ENCODE measurements around the gene CLCNKB.

The CLCNKB gene

DNA sequence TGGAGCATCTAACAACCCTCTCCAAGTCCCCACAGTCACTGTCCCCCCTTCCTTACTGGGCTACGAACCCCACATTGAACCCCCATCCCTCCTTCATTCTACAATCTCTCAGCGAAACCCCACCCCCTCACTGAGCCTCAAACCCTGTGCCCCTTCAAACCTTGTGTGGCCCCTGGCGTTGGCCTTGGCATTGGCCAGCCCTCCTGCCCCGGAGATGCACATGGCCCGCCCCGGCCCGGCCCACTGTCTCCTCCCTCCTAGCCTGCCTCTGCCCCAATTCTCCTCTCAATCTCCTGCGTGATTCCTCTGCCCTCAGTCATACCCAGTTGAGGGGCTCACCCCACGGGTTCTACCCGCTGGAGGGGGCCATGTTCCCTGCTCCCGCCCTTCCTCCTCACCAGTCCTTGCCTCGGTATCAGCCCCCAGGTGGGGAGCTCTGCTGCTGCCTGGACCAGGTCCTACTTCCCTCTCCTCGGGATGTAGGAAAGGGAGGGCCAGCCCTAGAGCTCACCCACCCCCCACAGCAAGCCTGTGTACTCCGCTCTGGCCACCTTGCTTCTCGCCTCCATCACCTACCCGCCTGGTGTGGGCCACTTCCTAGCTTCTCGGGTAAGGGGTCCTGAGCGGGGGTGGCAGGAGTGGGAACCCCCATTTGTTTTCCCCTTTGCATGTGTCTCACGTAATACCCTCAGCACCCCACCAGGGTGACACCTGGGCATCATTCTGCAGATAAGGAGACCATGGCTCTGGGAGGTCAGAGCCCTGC is 15.2 kb upstream of the CLCNKB start:
- TF ChIP-seq FOXP2 (optimal IDR thresholded peaks at IDR 0.05; ENCODE audit: borderline replicate concordance, extremely low read depth, extremely low read length, insufficient read depth) (no peak), TAF1 (IDR thresholded peaks at IDR 0.05; ENCODE audit: borderline replicate concordance, insufficient read depth, low read length) (no peak), SIN3A (IDR thresholded peaks at IDR 0.05; ENCODE audit: borderline replicate concordance, insufficient read depth, low read length) (no peak), POLR2AphosphoS5 (IDR thresholded peaks at IDR 0.05; ENCODE audit: low read depth, low read length) (no peak)
- TF ChIP-seq, protein P1, sequence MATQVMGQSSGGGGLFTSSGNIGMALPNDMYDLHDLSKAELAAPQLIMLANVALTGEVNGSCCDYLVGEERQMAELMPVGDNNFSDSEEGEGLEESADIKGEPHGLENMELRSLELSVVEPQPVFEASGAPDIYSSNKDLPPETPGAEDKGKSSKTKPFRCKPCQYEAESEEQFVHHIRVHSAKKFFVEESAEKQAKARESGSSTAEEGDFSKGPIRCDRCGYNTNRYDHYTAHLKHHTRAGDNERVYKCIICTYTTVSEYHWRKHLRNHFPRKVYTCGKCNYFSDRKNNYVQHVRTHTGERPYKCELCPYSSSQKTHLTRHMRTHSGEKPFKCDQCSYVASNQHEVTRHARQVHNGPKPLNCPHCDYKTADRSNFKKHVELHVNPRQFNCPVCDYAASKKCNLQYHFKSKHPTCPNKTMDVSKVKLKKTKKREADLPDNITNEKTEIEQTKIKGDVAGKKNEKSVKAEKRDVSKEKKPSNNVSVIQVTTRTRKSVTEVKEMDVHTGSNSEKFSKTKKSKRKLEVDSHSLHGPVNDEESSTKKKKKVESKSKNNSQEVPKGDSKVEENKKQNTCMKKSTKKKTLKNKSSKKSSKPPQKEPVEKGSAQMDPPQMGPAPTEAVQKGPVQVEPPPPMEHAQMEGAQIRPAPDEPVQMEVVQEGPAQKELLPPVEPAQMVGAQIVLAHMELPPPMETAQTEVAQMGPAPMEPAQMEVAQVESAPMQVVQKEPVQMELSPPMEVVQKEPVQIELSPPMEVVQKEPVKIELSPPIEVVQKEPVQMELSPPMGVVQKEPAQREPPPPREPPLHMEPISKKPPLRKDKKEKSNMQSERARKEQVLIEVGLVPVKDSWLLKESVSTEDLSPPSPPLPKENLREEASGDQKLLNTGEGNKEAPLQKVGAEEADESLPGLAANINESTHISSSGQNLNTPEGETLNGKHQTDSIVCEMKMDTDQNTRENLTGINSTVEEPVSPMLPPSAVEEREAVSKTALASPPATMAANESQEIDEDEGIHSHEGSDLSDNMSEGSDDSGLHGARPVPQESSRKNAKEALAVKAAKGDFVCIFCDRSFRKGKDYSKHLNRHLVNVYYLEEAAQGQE (IDR thresholded peaks at IDR 0.05; ENCODE audit: insufficient read depth in 1 of 2, low read depth in 2 of 2, low read length in 2 of 2), result no peak

DNA sequence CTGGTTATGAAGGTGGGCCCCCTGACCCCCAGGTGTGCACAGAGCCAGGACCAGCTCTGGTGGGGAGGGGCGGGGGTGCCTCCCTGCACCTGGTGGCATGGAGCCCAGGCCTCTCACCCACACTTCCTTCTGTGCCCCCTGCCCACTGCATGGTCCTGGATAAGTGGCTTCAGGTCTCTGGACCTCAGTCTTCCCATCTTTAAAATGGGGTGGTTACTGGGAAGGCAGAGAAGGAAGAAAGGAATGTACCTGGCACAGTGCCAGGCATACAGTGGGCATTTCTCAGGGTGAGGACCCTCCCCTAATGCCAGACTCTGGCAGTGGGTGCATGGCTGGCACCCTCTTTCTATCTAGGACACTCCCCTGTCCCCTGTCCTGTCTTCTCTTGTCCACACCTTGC is 14.3 kb upstream of the CLCNKB start:
- TF ChIP-seq, protein P1 (IDR thresholded peaks at IDR 0.05; ENCODE audit: insufficient read depth in 1 of 2, low read depth in 2 of 2, low read length in 2 of 2), result no peak
- TF ChIP-seq FOXP2 (optimal IDR thresholded peaks at IDR 0.05; ENCODE audit: borderline replicate concordance, extremely low read depth, extremely low read length, insufficient read depth) (no peak), TAF1 (IDR thresholded peaks at IDR 0.05; ENCODE audit: borderline replicate concordance, insufficient read depth, low read length) (no peak)

DNA sequence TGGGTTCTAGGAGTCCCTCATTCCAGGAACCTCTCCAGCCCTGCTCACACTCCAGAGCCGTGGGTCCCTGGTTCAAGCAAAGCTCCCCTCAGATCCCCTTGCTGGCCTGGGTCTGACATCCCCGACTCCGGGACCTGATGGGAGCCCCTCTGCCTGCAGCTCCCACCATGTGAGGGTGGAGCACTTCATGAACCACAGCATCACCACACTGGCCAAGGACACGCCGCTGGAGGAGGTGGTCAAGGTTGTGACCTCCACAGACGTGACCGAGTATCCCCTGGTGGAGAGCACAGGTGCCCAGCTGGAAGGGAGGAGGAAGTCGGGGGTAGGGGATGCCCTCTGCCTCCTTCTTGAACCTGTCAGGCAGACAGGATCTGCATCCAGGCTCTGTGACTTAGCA is 12.0 kb upstream of the CLCNKB start:
- TF ChIP-seq POLR2AphosphoS5 (IDR thresholded peaks at IDR 0.05; ENCODE audit: low read depth, low read length), result no peak
- no peak for TF ChIP-seq SIN3A (IDR thresholded peaks at IDR 0.05; ENCODE audit: borderline replicate concordance, insufficient read depth, low read length)
- TF ChIP-seq, protein P1 (IDR thresholded peaks at IDR 0.05; ENCODE audit: insufficient read depth in 1 of 2, low read depth in 2 of 2, low read length in 2 of 2), result no peak
- no peak for TF ChIP-seq TAF1 (IDR thresholded peaks at IDR 0.05; ENCODE audit: borderline replicate concordance, insufficient read depth, low read length)
- no peak for TF ChIP-seq FOXP2 (optimal IDR thresholded peaks at IDR 0.05; ENCODE audit: borderline replicate concordance, extremely low read depth, extremely low read length, insufficient read depth)

DNA sequence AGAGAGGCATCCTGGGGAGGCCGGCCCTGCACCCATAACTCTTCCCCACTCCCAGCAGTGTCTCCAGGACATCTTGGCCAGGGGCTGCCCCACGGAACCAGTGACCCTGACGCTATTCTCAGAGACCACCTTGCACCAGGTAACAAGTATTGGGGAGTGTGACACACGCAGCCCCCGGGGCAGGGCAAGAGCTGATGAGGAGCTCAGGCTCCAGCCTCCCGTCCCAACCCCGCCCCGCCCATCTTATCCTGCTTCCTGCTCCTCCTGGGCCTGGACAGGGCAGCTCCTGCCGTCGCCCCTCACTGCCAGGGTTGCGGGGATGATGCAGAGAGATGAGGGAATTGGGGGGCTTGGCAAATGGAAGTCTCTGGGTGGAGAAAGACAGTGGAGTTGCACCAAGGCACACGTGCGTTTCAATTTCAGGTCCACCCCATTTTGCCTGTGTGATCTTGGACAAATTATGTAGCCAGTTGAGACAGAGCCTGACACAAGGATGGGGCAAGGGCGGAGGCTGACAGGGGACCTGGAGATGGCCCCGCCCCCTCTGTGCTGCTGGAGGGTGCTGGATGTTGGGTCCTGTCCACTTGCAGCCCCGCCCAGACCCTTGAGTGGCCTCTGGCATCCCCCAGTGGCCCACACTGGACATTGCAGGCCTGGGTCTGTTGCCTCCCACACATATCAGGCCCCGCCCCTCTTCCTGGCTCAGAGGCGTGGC is 11.0 kb upstream of the CLCNKB start:
- TF ChIP-seq POLR2AphosphoS5 (IDR thresholded peaks at IDR 0.05; ENCODE audit: low read depth, low read length) (no peak), FOXP2 (optimal IDR thresholded peaks at IDR 0.05; ENCODE audit: borderline replicate concordance, extremely low read depth, extremely low read length, insufficient read depth) (peak; percentile 63)

DNA sequence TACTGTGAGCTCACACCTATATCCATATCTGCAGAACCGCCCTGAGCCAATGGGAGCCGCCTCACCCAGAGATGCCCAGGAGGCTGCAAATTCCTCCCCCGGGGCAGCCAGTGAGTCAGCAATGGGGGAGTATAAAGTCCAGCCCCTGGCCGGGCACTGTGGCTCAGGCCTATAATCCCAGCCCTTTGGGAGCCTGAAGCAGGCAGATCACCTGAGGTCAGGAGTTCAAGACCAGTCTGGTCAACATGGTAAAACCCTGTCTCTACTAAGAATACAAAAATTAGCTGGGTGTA is 5.0 kb upstream of the CLCNKB start:
- TF ChIP-seq TAF1 (IDR thresholded peaks at IDR 0.05; ENCODE audit: borderline replicate concordance, insufficient read depth, low read length) (no peak), FOXP2 (optimal IDR thresholded peaks at IDR 0.05; ENCODE audit: borderline replicate concordance, extremely low read depth, extremely low read length, insufficient read depth) (no peak), SIN3A (IDR thresholded peaks at IDR 0.05; ENCODE audit: borderline replicate concordance, insufficient read depth, low read length) (no peak), POLR2AphosphoS5 (IDR thresholded peaks at IDR 0.05; ENCODE audit: low read depth, low read length) (no peak)
- TF ChIP-seq, protein P1 (IDR thresholded peaks at IDR 0.05; ENCODE audit: insufficient read depth in 1 of 2, low read depth in 2 of 2, low read length in 2 of 2), result no peak
